Islet of Langerhans (tissue), 1 donor: ENCODE data around the gene CEP295NL.
"Not testable (repeated sequence)": the region's sequence is repeated elsewhere in the genome, so short reads cannot be mapped to it uniquely, and the experiment has no call there.

Experiments used
- FAIRE-seq: peaks from one replicate; lab custom pipeline; 2011; peaks lifted over from hg19 to GRCh38; lab: Jason Lieb, UNC

The CEP295NL gene

DNA sequence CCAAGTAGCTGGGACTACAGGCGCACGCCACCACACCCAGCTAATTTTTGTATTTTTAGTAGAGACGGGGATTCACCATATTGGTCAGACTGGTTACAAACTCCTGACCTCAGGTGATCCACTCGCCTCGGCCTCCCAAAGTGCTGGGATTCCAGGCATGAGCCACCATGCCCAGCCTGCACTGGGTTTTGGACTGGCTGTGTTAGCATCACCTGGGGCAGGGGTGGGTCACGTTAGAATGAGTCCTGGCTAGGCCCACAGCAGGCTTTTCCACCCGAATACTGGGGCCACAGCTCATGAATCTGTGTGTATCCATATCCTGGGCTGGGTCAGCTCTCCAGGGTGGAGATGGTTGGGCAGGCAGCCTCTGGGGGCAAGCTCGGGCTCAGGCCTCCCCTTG, 770 bp downstream of the CEP295NL start:
- not testable (repeated sequence) for FAIRE-seq

DNA sequence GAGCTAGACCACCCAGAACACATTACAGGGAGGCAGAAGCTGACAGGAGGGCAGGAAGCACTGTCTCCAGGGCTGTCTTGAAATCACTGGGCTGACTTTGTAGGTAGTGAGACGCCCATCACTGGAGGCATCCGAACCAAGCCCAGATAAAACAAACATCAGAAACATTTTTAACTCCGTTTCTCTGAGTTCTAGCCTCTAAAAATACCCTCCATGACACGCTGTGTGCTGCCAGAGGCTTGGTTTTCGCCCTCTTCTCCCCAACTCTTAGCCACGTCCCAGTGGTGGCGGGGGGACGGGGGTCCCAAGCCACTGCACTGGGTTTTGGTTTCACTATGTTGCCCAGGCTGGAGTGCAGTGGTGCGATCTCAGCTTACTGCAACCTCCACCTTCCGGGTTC, 1.2 kb downstream of the CEP295NL start:
- FAIRE-seq, result no peak

DNA sequence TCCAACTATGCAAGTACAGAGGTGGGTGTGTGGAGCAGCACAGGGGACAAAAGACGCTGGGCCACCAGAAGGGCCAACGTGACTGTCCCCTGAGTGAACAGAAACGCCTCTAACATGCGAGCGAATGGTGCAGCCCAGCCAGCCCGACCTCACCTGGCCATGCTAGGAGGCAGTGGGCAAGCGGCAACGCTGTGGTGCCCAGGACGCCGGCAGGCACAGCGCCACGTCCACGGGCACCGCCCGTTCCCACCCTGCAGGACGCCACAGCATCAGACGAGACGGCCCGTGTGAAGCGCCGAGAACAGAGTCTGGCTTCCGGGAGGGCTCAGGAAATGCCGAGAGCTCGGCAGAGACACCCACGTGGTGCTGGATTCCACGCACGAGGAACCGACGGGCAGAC, 2.2 kb downstream of the CEP295NL start:
- FAIRE-seq, result no peak

DNA sequence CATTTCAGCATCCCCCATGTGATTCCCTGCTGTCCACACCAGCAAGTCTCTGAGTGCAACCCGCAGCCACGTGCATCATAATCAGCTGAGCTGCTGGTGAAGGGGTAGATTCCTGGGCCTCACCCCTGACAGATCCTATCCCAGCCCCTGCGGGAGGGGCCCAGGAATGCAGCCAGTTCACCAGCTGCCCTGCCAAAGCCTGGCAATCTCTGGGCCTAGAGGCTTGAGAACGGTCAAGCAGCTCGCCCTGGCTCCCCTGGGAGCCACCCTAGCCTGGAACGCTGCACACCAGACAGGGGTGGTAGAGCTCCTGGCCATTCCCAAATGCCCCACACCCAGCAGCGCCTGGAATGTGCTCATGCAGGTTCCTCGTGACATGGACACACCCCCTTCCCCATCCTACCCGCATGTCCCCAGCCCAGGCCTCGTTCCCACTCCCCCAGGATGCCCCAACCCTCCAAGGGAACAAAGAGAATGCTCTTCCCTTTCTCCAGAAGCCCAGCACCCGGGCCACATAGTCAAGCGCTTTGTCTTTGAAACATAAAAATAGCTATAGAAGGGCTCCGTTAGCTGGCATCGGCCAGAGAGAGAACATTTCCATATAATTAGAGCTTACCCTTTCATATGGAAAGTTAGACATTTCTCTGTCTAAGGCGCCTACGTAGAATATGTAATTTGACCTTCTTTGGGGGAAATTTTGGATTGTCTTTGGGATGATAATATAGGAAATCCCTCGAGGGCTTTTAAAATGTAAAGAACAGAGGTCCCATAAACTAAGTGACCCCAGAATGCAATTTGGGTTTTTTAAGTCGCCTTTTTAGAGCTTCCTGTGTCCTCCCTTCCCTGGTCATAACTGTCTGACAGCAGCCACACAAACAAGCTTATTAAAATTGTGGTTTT, 3.4 kb downstream of the CEP295NL start:
- no peak for FAIRE-seq

DNA sequence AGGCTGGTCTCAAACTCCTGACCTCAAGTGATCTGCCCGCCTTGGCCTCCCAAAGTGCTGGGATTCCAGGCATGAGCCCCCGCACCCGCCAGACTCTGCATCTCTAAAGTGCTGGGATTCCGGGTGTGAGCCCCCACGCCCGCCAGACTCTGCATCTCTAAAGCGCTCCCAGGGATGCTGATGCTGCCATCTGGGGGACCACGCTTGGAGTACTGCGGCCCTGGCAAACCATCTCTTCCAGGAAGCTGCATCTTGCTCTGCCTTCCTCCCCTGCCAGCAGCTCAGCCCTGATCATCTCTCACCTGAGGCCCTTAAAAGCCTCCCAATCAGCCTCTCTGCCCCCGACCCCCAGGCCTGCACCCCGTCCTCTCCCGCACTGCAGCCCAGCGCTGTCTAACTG, 4.1 kb downstream of the CEP295NL start:
- no peak for FAIRE-seq

DNA sequence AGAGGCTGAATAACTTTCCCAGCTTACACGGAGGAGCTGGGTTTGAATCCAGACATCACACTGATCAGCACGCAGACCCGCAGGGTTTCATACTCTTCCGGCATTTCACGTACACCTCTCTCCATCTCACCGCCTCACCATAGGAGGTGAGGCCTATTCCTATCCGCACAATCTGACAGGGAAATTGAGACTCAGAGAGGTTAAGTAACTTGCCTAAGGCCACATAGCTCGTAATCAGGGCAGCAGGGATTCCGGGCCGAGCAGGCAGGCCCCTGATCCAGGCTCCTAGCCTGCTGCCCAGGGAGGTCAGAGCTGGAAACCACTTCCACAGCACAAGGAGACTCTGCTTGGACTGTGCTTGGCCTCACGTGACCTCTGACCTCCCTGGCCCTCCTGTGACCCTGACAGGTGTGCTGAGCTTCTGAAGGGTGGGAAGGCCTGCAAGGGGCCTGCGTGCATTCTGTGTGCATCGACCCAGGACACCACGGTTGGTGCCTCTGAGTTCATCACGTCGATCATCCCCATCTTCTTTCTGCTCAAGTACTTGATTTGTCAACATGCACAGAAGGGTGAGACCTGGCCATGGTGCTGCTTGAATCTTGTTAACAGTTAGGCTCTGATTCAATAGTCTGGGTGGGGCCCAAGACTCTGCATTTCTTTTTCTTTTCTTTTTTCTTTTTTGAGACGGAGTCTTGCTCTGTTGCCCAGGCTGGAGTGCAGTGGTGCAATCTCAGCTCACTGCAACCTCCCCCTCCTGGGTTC, 4.7 kb downstream of the CEP295NL start:
- no peak for FAIRE-seq

DNA sequence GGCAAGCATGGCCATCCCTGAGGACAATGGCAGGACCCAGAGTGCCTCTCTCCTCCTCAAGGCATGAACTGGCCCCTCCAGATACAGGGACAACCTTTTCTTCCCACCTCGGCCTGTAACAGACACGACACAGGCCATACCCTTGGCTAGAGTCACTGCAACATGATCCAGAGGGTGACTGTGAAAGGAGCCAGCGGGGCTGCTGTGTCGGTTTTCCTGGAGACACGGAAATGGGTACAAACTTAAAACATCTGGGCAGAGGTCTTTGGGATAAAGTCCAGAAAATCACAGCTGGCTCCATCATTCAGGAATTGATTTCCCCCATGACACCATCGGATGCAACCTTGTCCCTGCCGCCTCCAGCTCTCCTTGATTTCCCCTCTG, 5.3 kb downstream of the CEP295NL start:
- no peak for FAIRE-seq

DNA sequence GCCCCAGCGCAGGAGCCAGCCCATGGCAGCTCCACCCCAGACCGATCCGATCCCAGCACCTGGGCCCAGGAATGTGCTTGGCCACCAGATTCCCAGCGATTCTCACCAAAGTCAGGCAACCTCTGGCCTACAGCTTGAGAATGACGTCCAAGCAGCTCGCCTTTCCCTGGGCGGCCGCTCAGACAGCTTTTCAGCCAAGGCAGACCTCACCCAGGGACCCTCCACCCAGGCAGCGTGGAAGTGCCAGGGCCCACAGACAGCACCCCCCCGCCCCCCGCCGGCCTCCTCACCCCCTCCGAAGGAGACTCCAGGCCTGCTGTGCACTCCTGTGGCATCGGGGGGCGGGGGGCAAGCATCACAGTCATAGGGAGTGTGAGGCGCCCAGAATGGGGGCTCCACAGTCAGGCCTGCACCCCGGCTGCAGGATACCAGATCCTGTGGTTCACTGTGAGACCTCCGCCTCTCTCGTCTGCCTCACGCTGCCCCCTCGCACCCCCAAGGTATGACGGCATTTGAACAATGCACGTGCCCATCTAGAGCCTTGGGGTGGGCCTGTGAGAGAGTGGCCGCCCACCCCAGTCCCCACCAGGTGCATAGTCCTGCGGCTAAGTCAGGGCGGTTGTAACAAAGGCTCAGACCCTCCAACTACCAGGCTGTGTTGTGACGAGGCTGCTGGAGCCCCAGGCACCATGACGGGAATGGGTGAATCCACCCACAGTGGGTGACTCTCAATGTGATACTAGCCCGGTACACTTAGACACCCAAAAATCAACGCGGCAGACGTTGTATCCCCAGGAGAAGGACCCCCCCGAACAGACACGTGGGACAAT, 6.0 kb downstream of the CEP295NL start:
- FAIRE-seq, result no peak

DNA sequence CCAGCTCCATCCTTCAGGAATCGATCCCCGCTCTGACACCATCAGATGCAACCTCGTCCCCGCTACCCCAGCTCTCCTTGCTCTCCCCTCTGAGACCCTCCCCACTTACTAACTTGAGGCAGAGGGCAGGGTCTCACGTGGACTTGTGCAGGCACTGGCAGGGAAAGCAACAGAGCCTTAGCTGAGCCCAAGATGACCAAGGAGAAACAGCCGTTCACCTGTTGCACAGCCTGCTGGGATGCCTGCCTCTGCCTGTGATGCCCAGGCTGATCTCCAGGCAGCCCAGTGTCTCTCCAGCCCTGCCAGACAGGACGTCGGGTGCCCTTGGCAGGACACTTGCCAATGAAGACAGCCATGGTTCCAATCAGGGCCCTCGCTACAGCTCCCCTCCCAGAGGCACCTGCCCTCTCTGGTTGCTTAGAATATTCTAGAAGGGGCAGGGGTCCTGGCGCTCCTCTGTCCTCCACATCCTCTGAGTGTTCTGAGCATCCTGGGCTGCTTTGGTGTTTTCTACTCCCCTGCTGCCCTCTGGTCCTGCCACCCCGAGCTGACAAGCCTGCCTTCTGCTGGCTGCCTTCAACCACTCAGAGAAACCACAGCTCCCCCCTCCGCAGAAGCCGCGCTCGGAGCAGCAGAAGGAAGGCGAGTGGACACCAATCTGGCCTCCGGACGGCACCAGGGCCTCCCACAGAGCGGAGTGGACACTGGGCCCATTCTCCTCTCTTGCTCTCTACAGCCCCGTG, 6.7 kb downstream of the CEP295NL start:
- FAIRE-seq, result no peak

DNA sequence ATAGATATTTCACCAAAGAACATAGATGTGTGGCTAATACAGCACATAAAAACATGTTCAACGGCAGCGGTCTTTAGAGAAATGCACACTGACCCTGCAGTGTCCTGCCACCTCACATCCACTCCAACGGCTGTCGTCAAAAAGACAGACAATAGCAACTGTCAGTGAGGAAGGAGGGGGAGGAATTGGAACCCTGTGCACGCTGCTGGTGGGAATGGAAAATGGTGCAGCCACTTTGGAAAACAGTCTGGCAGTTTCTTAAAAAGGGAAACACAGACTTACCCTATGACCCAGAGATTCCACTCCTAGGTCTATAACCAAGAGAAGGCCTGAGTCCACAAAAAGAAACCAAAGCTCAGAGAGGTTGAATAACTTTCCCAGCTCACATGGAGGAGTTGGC, 7.7 kb downstream of the CEP295NL start:
- FAIRE-seq, result no peak

DNA sequence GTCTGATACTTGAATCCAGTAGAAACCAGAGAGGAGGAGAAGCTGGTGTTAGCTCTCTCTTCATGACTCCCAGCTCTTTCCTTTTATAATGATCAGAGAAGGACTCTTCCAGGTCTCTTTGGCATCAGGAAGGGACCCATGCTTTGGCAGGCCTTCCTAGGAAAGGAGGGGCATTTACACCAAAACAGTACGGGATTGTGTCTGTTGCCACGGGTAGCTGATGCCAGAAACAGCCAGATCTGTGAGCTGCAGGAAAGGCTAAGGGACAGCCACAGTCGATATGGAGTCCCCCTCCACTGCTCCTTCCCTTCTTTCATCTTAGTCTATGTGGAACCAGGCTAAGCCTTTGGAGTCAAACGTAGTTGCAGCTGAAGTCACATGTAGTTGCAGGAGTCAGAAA, 9.3 kb downstream of the CEP295NL start:
- FAIRE-seq, result no peak

DNA sequence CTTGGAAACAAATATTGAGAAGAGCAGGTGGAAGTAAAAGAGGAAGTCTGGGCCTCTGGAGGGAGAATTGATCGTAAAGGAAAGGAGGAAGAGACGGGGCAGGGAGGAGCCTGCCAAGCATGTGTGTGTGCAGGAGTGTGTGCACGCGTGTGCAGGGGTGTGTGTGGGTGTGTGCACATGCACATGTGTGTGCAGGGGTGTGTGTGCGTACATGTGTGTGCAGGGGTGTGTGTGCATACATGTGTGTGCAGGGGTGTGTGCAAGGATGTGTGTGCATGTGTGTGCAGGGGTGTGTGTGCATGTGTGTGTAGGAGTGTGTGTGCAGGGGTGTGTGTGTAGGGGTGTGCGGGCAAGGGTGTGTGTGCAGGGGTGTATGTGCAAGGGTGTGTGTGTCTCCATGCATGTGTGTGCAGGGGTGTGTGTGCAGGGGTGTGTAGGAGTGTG, 10.0 kb downstream of the CEP295NL start:
- no peak for FAIRE-seq

DNA sequence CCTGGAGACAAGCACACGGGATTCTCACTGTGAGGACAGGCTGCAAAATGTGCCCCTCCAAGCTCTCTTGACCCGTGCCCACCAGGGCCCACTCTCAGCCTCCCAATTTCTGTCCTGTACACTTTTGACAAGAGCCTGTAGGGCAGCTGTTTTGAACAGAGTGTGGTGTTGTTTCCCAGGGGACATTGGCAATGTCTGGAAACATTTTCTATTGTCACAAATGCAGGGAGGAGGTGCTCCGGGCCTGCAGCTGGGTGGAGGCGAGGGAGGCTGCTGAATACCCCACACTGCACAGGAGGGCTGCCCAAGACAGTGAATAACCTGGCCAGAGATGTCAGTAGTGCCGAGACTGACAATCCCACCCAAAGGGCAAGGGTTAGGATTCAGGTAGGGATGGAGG, 10.5 kb downstream of the CEP295NL start:
- no peak for FAIRE-seq

DNA sequence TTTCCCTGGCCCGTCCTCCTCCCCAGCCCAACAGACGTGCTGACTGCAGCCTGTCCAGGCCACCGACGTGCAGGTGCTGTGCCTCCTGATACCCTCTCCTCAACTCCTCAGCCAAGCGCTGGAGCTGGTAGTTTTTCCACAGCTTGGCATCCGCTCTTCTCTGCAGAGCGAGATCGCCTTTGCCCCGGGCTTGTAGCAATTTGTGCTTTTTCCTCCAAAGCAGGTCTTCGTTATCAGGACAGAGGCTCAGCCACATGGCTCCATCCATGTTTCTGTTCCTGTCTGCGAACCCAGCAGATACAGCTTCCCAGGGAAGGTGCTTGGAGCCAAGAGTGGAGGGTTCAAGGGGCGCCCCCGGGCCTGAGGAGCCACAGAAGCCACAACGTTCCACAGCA, 10.9 kb downstream of the CEP295NL start:
- FAIRE-seq, result no peak

DNA sequence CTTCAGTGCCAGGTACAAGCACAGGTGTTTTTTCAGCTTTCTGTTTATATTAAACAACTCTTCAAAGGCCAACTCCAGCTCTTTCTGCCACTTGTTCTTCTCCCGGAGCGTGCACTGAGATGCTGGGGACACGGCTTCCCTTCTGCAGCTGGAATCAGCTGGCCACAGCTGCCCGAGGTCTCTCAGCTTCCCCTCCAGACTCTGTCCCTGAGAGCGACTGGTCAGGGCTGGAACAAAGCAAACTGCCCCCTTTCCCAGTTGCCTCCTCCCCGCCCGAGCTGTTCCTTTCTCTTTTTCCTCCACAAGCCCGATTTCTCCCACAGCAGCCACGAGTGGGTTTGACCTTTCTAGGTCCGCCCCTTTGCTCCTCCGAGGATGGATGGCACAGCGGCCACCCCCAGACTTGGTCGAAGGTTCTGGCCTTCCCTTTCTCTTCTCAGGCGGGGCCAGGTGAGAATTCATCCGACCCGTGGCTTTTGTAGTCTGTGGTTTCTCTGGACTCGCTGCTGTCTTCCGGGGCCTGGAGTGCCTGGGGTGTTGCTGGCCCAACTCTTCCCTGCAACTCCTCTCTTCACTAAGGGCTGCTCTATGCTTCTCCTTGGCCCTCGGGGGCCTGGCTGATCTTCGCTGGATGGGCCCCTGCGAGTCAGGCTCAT, 11.5 kb downstream of the CEP295NL start:
- no peak for FAIRE-seq

DNA sequence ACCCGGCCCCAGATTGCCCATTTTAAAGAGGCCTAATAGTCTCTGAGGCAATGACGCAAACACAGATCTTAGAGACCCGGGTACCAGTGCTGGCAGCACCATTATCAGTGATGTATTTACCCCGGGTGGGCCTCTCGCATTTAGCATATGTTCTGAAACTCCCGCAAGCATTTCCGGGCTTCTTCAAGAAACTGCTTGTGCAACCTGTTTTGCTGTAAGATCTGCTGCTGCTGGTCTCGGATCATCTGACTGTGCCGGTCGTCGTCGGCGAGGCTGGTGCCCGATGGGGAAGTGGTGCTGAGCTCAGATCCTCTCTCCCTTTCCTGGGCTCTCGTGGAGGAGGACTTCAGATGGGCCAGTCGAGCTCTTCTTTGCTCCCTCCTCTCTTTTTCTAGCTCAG, 12.5 kb downstream of the CEP295NL start:
- no peak for FAIRE-seq

DNA sequence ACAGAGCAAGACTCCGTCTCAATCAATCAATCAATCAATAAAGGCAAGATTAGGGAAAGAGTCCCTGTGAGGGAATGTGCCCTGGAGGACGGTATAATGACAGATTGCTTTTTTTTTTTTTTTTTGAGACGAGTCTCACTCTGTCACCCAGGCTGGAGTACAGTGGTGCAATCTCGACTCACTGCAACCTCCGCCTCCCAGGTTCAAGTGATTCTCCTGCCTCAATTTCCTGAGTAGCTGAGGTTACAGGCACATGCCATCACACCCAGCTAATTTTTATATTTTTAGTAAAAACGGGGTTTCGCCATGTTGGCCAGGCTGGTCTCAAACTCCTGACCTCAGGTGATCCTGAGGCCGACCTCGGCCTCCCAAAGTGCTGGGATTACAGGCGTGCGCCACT, 12.9 kb downstream of the CEP295NL start:
- not testable (repeated sequence) for FAIRE-seq

DNA sequence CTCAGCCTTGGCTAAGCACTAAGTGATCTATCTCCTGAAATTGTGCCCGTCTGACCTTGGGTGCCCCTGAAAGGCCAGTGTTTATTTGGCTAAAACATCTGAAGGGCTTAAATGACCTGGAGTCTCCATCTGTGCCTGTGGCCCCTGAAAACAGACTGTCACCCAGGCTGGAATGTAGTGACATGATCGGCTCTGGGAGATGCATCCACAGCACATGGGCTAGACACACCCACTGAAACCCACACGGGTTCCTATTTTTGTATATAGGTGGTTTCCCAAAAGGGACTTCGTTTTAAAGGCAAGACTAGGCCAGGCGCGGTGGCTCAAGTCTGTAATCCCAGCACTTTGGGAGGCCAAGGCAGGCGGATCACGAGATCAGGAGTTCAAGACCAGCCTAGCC, 13.5 kb downstream of the CEP295NL start:
- FAIRE-seq, result peak; percentile 30

DNA sequence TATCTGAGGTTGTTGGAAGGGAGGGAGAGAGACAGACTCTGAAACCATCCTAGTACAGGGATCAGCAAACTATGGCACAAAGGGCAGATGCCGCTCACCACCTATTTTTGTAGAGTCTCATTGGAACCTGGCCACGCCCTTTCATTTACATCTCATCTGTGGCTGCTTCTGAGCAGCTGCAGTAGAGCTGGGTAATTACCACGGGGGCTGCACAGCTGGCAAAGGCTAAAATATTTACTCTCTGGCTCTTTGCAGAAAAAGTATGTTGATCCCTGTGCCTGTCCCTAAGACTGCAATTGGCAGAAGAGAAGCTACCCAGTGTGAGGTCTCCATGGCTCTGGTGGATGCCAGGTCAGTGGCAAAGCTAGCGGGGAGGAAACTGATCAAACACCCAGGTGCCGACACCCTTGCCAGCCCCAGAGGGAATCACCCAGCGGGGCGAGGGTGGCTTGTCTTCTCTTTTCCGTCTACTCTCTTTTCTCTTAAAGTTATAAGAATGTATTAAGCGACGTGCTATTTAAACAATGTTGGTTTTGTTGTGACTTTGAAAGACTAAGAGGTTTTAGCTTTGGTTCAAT, 14.0 kb downstream of the CEP295NL start:
- no peak for FAIRE-seq

DNA sequence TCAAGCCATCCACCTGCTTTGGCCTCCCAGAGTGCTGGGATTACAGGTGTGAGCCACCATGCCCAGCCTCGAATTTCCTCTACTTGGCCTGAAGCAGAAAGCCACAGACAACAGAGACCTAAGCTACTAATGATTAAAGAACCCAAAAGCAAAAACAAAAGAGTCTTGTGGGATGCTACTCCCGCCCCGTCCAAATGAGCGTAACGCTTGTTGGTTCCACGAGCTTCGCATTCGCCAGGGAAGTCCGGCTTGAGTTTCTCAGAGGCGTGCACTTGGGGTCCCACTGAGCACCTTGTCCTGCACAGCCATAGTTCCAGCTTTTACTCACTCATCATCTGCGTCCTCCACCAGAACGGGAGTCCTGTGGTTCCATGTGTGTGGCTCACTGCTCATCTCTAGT, 16.0 kb downstream of the CEP295NL start:
- no peak for FAIRE-seq

DNA sequence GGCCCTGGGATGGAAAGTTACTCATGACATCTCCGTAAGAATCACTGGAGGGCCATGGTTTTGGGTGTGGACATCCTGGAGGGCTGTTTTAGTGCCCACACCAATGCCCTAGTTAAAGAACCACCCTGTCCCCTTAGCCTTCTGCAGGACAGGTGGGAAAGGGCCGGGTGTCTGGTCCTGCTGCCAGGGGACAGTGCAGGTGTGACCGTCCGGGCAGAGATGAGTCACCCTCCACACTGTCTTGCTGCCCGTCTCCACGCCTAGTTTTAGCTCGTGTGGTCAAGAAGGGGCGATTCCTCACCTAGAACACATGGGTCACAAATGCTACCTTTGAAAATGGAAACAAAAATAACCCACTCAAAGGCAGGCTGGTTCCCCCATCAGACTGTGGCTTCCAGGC, 17.0 kb downstream of the CEP295NL start:
- no peak for FAIRE-seq
